ENCODE results near the gene MAPKAP1. TPM values are rescaled to one million over a fixed set of nuclear protein-coding genes. Genes with fewer than 3 reads are reported as not detected.

MAPKAP1 gene
- 85.6 and 103 TPM in 2 replicates for total RNA-seq
- polyA plus RNA-seq, result 66.7 TPM in 2 replicates

DNA sequence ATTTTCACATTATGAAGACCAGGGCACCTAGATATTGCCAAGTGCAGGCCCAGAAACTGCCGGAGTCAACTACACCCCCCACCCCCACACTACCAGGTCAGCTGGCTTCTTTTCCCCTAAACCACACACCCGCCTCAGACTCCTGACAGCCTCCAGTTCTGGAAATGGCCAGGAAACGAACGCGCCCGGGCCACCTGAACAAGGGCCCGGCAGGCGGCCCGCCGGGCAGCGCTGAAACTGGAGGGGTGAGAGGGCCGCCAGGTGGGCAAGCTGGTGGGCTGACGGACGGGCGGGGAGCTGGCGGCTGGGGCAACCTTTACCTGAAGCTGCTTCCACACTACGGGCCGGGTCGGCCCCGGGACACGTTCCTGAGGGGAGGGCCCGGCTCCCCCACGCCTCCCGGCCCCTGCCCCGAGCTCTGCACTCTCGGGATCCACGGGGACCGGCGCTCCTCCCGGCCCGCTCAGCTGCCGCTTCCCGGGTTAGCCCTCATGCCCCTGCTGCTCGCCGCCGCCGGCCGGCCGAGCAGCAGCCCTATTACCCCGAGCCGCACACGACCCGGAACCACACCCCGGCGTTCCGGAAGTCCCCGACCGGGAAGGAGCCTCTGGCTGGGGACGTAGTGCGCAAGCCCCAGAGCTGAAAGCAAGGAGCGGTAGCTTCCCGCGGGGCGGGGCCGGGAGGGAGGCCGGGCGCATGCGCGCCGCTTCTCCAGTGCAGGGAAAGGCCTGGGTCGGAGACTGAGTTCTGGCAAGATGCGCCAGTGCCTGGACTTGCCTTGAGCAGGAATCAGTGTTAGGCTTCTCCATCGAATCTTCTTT, at the start of gene MAPKAP1:
Gene MAPKAP1, minus strand, starts transcription at position 558 of the 821 bp plus-strand sequence. CDS start 34,634 bp downstream, outside the sequence.
- peak; percentile 97 to 98 for DNase-seq (ENCODE audit: low read depth in 1 of 2, low spot score in 1 of 2)
- Histone ChIP-seq H3K9me3 (ENCODE audit: low read depth) (no peaks in the 10 kb centered on the region), H3K27ac (peak within 1 kb of the TSS; percentile 80), H3K4me1 (ENCODE audit: low read depth) (peaks cover 13% of the 10 kb centered on the region), H3K36me3 (no peaks in the 10 kb centered on the region), H3K4me3 (peak within 1 kb of the TSS; percentile 82), H3K27me3 (no peaks in the 10 kb centered on the region)
- TF ChIP-seq, protein P1, sequence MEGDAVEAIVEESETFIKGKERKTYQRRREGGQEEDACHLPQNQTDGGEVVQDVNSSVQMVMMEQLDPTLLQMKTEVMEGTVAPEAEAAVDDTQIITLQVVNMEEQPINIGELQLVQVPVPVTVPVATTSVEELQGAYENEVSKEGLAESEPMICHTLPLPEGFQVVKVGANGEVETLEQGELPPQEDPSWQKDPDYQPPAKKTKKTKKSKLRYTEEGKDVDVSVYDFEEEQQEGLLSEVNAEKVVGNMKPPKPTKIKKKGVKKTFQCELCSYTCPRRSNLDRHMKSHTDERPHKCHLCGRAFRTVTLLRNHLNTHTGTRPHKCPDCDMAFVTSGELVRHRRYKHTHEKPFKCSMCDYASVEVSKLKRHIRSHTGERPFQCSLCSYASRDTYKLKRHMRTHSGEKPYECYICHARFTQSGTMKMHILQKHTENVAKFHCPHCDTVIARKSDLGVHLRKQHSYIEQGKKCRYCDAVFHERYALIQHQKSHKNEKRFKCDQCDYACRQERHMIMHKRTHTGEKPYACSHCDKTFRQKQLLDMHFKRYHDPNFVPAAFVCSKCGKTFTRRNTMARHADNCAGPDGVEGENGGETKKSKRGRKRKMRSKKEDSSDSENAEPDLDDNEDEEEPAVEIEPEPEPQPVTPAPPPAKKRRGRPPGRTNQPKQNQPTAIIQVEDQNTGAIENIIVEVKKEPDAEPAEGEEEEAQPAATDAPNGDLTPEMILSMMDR (IDR thresholded peaks at IDR 0.05; ENCODE audit: low read depth, low read length), result no peak

DNA sequence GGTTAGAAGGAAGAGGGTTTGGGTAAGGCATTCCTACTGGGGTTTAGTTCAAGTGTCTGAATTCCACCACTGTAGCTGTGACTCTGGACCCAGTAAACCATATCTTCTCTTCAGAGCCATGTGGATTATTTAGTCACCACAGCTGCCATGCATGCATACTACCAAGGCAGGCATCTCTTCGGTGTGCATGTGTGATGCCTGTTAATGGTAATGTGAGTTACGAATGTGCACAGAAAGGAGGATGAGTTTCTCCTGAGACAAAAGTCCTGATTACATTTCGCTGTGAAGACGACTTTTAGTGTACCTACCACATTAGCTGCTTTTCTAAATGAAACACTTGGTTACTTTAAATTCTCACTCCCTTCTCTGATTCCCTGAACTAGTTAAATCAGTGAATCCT, 49.5 kb upstream of the MAPKAP1 start:
- H3K27ac ChIP-seq, result peak overlapping the region; percentile 67
- H3K9me3 ChIP-seq (ENCODE audit: low read depth), result no peaks in the 10 kb centered on the region
- peaks cover 91% of the 10 kb centered on the region for H3K4me1 ChIP-seq (ENCODE audit: low read depth)
- H3K4me3 ChIP-seq, result no peak overlapping the region
- TF ChIP-seq, protein P1 (IDR thresholded peaks at IDR 0.05; ENCODE audit: low read depth, low read length), result no peak
- DNase-seq (ENCODE audit: low read depth in 1 of 2, low spot score in 1 of 2), result peak in 1 of 2 donors; percentile 19
- H3K36me3 ChIP-seq, result no peaks in the 10 kb centered on the region
- no peaks in the 10 kb centered on the region for H3K27me3 ChIP-seq

DNA sequence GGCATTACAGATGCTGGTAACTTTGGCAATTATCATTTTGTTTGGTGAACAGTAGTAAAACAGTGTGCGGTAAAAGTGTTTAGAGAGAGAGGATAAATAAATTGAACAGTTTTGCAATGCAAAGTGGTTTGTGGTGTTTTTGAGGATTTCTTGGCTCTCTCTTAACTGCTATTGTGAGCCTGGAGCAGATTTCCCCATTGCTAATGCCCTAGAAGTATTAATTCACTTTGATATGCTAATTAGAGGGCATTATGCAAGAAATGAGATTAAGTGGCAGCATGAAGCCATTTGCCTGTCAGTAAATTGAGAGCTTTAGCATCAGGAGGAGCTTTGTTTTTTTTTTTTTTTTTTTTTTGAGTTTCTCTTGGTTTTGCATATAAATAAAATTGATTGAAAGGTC, 48.3 kb upstream of the MAPKAP1 start:
- Histone ChIP-seq H3K4me3 (no peak overlapping the region), H3K36me3 (no peaks in the 10 kb centered on the region), H3K27ac (no peak overlapping the region), H3K9me3 (ENCODE audit: low read depth) (no peaks in the 10 kb centered on the region), H3K4me1 (ENCODE audit: low read depth) (peaks cover 87% of the 10 kb centered on the region), H3K27me3 (no peaks in the 10 kb centered on the region)
- no peak for DNase-seq (ENCODE audit: low read depth in 1 of 2, low spot score in 1 of 2)
- TF ChIP-seq, protein P1 (IDR thresholded peaks at IDR 0.05; ENCODE audit: low read depth, low read length), result no peak

DNA sequence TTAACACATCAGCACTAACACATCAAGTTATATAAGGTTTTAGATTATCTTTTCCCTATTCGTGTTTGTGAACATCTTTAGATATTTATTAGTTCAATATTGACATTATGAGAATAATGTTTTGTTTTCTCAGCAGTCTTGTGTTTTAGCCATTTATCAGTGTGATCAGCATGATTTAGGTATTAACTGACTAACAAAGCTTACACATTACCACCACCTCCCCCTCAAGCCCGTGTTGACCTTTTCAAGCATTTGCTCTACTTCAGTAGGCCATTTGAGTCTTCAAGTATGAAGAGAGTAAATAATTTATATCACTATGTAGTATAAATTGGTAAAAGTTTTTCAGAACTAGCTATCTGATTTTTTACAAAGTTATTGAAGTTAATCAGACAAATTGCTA, 47.1 kb upstream of the MAPKAP1 start:
- no peaks in the 10 kb centered on the region for H3K36me3 ChIP-seq
- no peak overlapping the region for H3K4me3 ChIP-seq
- no peaks in the 10 kb centered on the region for H3K9me3 ChIP-seq (ENCODE audit: low read depth)
- TF ChIP-seq, protein P1 (IDR thresholded peaks at IDR 0.05; ENCODE audit: low read depth, low read length), result no peak
- H3K4me1 ChIP-seq (ENCODE audit: low read depth), result peaks cover 80% of the 10 kb centered on the region
- no peaks in the 10 kb centered on the region for H3K27me3 ChIP-seq
- H3K27ac ChIP-seq, result no peak overlapping the region
- no peak for DNase-seq (ENCODE audit: low read depth in 1 of 2, low spot score in 1 of 2)

DNA sequence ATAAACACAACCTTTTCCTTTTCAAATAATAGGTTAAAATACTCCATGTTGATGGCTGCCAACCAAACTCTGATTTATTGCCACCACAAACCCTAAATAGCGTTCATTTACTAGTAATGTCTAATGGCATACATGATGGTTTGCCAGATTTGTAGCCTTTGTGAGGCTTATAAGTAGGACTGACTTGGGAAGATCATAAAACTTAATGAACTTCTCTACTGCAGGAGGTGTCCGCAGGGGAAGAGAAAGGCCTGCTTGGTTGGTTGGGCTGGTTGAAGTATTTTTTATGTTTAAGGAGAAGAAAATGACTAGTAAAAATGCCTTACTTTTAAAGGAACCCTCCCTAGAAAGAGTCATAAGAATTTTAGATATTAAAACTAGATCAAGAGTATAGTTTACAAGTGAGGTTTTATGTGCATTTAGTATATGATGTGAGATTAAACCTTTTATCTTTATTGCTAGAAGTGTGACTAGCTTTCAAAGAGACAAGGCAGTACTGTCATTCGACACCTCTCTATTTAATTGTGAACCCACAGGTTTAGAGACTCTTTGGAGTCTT, 45.1 kb upstream of the MAPKAP1 start:
- Histone ChIP-seq H3K27me3 (no peaks in the 10 kb centered on the region), H3K4me3 (peak overlapping the region; percentile 67), H3K4me1 (ENCODE audit: low read depth) (peaks cover 61% of the 10 kb centered on the region), H3K9me3 (ENCODE audit: low read depth) (no peaks in the 10 kb centered on the region), H3K27ac (peak overlapping the region; percentile 28), H3K36me3 (no peaks in the 10 kb centered on the region)
- no peak for DNase-seq (ENCODE audit: low read depth in 1 of 2, low spot score in 1 of 2)
- TF ChIP-seq, protein P1 (IDR thresholded peaks at IDR 0.05; ENCODE audit: low read depth, low read length), result no peak

Measured in cardiac muscle cell (in vitro differentiated cells and primary cell).